ENCODE measurements around the gene PLEKHH1.

DNA sequence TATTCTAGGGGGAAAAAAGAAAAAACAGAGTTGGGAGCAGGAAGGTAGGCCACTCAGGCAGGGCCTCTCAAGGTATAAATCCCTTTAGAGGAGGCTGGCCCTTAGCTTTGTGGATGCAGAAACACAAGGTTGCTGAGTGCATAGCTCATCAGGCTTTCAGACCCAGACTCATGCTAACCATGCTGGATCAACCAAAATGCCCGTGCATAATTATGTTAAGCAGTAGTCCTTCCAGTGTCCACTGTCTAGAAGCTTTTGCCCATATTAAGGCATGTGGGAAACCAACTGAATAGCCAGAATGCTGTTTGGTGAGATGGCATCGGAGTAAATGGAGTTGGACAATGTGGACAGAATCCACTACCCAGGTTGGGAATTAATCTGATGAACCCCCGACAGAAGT, 105.6 kb downstream of the PLEKHH1 start:
- TF ChIP-seq, protein P1, sequence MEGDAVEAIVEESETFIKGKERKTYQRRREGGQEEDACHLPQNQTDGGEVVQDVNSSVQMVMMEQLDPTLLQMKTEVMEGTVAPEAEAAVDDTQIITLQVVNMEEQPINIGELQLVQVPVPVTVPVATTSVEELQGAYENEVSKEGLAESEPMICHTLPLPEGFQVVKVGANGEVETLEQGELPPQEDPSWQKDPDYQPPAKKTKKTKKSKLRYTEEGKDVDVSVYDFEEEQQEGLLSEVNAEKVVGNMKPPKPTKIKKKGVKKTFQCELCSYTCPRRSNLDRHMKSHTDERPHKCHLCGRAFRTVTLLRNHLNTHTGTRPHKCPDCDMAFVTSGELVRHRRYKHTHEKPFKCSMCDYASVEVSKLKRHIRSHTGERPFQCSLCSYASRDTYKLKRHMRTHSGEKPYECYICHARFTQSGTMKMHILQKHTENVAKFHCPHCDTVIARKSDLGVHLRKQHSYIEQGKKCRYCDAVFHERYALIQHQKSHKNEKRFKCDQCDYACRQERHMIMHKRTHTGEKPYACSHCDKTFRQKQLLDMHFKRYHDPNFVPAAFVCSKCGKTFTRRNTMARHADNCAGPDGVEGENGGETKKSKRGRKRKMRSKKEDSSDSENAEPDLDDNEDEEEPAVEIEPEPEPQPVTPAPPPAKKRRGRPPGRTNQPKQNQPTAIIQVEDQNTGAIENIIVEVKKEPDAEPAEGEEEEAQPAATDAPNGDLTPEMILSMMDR (conservative IDR thresholded peaks at IDR 0.05; ENCODE audit: low read depth in 2 of 2): no peak
- no peak for TF ChIP-seq POLR2AphosphoS5 (IDR thresholded peaks at IDR 0.05; ENCODE audit: low read depth)
- TF ChIP-seq, protein P2, sequence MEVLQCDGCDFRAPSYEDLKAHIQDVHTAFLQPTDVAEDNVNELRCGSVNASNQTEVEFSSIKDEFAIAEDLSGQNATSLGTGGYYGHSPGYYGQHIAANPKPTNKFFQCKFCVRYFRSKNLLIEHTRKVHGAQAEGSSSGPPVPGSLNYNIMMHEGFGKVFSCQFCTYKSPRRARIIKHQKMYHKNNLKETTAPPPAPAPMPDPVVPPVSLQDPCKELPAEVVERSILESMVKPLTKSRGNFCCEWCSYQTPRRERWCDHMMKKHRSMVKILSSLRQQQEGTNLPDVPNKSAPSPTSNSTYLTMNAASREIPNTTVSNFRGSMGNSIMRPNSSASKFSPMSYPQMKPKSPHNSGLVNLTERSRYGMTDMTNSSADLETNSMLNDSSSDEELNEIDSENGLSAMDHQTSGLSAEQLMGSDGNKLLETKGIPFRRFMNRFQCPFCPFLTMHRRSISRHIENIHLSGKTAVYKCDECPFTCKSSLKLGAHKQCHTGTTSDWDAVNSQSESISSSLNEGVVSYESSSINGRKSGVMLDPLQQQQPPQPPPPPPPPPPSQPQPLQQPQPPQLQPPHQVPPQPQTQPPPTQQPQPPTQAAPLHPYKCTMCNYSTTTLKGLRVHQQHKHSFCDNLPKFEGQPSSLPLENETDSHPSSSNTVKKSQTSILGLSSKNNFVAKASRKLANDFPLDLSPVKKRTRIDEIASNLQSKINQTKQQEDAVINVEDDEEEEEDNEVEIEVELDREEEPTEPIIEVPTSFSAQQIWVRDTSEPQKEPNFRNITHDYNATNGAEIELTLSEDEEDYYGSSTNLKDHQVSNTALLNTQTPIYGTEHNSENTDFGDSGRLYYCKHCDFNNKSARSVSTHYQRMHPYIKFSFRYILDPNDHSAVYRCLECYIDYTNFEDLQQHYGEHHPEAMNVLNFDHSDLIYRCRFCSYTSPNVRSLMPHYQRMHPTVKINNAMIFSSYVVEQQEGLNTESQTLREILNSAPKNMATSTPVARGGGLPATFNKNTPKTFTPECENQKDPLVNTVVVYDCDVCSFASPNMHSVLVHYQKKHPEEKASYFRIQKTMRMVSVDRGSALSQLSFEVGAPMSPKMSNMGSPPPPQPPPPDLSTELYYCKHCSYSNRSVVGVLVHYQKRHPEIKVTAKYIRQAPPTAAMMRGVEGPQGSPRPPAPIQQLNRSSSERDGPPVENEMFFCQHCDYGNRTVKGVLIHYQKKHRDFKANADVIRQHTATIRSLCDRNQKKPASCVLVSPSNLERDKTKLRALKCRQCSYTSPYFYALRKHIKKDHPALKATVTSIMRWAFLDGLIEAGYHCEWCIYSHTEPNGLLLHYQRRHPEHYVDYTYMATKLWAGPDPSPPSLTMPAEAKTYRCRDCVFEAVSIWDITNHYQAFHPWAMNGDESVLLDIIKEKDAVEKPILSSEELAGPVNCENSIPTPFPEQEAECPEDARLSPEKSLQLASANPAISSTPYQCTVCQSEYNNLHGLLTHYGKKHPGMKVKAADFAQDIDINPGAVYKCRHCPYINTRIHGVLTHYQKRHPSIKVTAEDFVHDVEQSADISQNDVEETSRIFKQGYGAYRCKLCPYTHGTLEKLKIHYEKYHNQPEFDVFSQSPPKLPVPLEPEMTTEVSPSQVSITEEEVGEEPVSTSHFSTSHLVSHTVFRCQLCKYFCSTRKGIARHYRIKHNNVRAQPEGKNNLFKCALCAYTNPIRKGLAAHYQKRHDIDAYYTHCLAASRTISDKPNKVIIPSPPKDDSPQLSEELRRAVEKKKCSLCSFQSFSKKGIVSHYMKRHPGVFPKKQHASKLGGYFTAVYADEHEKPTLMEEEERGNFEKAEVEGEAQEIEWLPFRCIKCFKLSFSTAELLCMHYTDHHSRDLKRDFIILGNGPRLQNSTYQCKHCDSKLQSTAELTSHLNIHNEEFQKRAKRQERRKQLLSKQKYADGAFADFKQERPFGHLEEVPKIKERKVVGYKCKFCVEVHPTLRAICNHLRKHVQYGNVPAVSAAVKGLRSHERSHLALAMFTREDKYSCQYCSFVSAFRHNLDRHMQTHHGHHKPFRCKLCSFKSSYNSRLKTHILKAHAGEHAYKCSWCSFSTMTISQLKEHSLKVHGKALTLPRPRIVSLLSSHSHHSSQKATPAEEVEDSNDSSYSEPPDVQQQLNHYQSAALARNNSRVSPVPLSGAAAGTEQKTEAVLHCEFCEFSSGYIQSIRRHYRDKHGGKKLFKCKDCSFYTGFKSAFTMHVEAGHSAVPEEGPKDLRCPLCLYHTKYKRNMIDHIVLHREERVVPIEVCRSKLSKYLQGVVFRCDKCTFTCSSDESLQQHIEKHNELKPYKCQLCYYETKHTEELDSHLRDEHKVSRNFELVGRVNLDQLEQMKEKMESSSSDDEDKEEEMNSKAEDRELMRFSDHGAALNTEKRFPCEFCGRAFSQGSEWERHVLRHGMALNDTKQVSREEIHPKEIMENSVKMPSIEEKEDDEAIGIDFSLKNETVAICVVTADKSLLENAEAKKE (CRISPR knock-in tag; IDR thresholded peaks at IDR 0.05): no peak
- TF ChIP-seq ZNF331 (CRISPR knock-in tag; IDR thresholded peaks at IDR 0.05; ENCODE audit: low read depth): no peak
- no peak for TF ChIP-seq EZH2 (IDR thresholded peaks at IDR 0.05; ENCODE audit: low read depth, unreplicated experiment)
- no peak for TF ChIP-seq CREB1 (CRISPR knock-in tag; IDR thresholded peaks at IDR 0.05; ENCODE audit: low read depth)

Measured in GM23338 (cell line).